Astrocyte of the cerebellum (primary cell): ENCODE measurements around the gene F10.
"Not testable (repeated sequence)": the region's sequence is repeated elsewhere in the genome, so short reads cannot be mapped to it uniquely, and the experiment has no call there.

ENCODE experiments used
- DNase-seq: peaks from one replicate; pipeline ENCODE4 v3.0.0-alpha.2; 2011; ENCODE audit warnings: low read depth
- H3K4me3 ChIP-seq: 2 replicates; pipeline ENCODE4 v1.5.1; 2011; ENCODE audit warnings: mild to moderate bottlenecking, low read depth, low read length, moderate library complexity
- CTCF ChIP-seq: IDR thresholded peaks from 2 replicates; pipeline ENCODE4 v1.5.1; 2012; ENCODE audit warnings: low read length, low read depth, moderate library complexity, mild to moderate bottlenecking; ENCODE audit errors: missing control alignments
- in situ Hi-C: cut with HindIII; loops from 2 replicates; pipeline ENCODE4 v1.10.0; 2017; ENCODE audit warnings: low sequenced_read_pairs

F10 gene

GRCh38 chr13:113095146-113096051 lies 27.2 kb upstream of the F10 start:
- in situ Hi-C loops: no loop called here

GRCh38 chr13:113096052-113096744 lies 26.4 kb upstream of the F10 start:
- H3K4me3 ChIP-seq: no peak overlapping the region
- in situ Hi-C loops: no loop called here
- DNase-seq: no peak
- no peak for TF ChIP-seq CTCF

More at GRCh38 chr13:113095146-113096051, 27.2 kb upstream of the F10 start:
- no peak overlapping the region for H3K4me3 ChIP-seq
- no peak for DNase-seq
- no peak for TF ChIP-seq CTCF

- DNase-seq: no peak
- TF ChIP-seq CTCF: no peak
- in situ Hi-C loops: no loop called here
- no peak overlapping the region for H3K4me3 ChIP-seq
Observed at GRCh38 chr13:113096745-113097305, 25.8 kb upstream of the F10 start.

- in situ Hi-C loops: no loop called here
- DNase-seq: no peak
- TF ChIP-seq CTCF: no peak
- no peak overlapping the region for H3K4me3 ChIP-seq
Observed at GRCh38 chr13:113097651-113098050, 24.9 kb upstream of the F10 start.

- DNase-seq: no peak
- peak; percentile 1 for TF ChIP-seq CTCF
- in situ Hi-C loops: no loop called here
- no peak overlapping the region for H3K4me3 ChIP-seq
Observed at GRCh38 chr13:113098162-113098732, 24.4 kb upstream of the F10 start.

- in situ Hi-C loops: no loop called here
- no peak overlapping the region for H3K4me3 ChIP-seq
- no peak for DNase-seq
- no peak for TF ChIP-seq CTCF
Observed at GRCh38 chr13:113099142-113099541, 23.5 kb upstream of the F10 start.

- DNase-seq, H3K4me3 ChIP-seq, in situ Hi-C loops: not testable (repeated sequence)
Observed at GRCh38 chr13:113102302-113102701, 20.3 kb upstream of the F10 start.
